ENCODE data around the gene BNIPL.
A peak's percentile ranks its signal among the peaks of the same experiment; 100 is the strongest.

The BNIPL gene

DNA sequence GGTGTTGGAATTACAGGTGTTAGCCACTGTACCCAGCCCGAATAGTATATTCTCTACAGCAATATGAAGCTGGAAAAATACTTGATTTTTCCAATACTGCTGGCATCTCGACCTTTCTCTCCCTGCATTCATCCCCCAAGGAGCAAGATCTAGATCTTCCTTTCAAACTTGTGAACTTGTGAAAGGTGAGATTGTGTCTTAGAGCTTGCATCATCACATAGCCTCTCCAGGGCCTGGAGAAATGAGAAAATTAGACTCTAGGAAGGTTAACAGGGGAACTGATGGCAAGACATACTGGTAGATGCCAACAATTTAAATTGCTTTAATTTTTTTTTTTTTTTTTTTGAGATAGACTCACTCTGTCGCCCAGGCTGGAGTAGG, 26.1 kb upstream of the BNIPL start:
- no peak for DNase-seq

DNA sequence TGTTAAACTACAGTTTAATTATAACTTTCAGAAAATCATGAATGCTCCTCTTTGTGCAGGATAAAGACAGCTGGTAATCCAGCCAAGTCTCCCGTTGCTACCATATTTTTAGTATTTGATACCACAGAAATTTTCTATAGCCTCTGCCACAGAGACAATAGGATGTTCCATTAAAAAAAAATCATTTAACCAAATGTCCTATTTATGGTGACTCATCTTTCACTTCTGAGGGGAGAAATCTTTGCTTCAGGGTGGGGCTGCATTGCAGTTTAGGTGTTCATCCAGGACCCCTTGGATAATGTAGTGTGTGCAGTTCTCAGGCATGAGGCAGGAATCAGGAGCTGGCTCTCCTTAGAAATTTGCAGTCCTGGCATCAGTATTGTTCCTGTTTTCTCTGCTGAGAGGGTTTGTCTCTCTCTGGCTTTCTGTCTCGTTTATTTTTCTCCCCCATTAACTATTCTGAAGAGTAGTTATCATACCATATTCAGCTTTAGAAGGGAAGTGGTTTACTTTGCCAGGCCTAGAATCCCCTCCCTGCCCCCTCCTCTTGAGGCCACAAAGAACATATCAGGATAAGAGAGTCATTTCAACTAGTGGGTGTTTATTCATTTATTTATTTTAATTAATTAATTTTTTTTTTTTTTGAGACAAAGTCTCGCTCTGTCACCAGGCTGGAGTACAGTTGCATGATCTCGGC, 25.1 kb upstream of the BNIPL start:
- no peak for DNase-seq

DNA sequence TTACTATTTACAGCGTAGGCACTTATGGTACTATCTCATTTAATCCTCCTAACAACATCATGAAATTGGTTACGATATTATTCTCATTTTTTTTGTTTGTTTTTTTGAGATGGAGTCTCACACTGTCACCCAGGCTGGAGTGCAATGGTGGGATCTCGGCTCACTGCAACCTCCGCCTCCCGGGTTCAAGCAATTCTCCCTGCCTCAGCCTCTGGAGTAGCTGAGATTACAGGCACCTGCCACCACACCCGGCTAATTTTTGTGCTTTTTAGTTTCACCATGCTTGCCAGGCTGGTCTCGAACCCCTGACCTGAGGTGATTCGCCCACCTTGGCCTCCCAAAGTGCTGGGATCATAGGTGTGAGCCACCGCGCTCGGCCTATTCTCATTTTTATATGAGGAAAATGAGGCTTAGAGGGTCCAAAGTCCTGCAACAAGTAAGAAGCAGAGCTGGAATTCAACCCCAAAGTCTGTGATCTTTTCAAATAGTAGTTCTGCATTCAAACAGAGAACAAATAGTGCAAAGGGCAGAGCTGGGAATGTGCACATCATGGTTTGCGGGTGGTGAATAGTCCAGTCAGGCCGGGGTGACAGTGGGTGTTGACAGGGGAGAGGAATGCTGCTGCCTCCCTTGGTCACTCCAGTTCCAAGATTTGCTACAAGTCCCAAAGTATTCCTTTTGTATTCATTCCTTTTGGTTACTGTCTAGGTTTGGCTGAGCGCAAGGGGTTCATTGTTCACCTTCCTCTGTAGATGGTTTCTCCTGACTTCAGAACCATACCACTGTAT, 23.5 kb upstream of the BNIPL start:
- no peak for DNase-seq

DNA sequence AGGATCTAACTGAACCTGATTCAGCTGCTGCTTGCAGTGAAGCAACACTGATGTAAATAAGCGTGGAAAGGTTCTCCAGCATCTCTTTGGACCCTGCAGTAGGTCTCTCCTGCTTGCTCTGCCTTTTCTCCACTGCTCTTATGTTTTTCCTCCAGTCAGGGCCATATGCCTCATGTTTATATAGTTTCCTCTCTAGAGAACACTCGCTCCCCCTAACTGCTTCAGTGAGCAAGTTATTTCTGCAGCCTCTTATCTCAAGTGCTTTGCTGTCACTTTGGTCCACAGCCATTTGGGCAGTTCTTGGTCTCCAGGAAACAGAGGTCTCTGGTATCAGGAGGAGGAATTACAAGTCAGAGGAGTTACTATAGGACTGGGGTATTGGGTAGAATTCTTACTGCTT, 22.9 kb upstream of the BNIPL start:
- no peak for DNase-seq

DNA sequence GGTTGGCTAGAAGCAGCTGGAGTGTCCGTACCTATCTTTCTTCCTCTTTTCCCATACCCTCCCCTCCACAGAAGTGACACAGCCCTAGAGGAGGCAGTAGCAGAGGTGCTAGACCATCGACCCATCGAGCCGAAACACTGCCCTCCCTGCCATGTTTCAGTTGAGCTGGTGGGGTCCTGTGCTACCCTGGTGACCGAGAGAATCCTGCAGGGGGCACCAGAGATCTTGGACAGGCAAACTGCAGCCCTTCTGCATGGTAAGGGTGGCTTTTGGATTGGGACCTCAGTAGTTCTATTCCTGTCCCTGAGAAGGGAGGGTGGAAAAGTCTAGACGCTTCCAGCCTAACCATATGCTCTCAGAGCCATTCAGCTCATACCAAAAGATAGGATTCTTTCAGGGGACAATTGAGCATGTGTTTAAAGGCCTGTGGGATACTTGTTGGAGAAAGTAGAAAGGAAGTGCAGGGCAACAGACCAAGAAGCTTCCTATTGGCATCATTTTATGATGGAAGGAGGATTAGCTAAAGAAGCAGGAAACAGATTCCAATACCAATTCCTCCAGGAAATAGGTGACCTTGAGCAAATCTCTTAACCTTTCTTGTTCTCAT, 11.7 kb upstream of the BNIPL start:
- peak; percentile 81 for DNase-seq

DNA sequence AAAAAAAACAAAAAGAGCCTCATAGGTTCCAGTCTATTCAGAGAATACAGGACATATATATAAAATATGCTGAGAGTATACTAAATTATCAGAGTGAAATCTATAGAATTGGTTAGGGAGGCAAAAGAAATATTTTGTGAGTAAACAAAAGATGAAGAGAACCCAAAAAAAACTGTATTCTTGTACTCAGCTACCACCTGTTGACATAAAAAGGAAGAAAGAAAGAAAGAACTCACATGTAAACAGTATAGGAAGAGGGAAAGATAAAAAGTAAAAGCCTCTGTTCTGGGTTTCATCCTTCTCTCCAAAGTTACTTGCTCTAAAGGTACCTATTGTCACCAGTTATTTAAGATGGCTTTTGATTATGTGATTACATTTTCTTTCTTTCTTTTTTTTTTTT, 9.9 kb upstream of the BNIPL start:
- no peak for DNase-seq

DNA sequence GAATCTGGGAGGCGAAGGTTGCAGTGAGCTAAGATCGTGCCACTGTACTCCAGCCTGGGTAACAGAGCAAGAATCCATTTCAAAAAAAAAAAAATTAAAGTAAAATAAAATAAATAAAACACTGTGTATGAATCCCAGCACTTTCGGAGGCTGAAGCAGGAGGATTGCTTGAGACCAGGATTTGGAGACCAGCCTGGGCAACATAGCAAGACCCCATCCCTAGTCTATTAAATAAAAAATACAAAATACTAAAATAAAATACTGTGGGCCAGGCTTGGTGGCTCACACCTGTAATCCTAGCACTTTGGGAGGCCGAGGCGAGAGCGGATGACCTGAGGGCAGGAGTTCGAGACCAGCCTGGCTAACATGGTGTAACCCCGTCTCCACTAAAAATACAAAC, 4.2 kb upstream of the BNIPL start:
- no peak for DNase-seq

DNA sequence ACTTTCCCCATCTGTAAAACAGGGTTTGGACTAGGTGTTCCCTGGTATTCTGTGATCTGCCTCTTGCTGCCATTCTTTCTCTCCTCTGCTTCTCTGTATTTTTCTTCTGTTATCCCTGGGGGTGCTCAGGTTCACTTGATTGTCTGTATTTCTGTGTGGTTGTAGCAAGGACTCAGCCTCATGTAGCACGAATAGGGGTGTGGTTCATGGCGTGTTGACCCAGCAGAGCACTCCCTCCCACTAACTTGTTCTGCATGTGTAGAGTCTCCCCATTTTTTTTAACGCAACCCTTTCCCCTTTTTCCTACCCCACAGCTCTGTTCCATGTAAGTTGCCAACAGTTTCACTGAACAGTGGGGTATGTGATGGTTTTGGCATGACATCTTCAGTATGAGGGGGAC, 1.2 kb upstream of the BNIPL start:
- no peak for DNase-seq

DNA sequence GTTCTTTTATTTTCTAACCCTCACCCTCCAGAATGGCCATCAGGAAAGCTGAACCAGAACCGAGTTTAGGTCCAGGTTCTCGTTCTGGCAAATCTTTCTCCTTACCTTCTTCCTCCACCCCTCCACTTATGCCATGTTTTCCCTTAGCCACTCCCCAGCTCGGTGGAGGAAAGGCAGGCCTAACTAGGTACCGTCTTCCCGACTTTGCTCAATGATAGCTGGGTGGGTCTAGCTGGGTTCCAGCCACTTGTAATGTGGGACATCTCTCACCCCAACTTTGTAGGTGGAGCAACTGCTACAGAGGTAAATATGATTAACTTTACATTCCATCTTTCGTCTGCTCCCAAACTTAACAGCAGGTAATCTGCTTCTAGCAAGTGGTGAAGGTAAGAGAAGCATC, 646 bp downstream of the BNIPL start:
- no peak for DNase-seq

DNA sequence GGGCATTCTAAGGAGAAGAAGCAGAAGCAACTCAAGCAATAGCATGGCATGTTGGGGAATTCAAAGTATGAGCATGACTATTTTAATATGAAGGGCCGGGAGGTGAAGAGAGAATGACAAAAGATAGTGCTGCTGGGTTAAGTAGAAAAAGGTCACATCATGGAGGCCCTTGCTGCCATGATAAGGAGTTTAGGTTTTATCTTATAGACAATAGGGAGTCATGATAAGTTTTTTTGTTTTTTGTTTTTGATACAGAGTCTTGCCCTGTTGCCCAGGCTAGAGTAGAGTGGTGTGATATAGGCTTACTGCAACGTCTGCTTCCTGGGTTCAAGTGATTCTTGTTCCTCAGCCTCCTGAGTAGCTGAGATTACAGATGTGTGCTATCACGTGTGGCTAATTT, 3.1 kb downstream of the BNIPL start:
- no peak for DNase-seq

DNA sequence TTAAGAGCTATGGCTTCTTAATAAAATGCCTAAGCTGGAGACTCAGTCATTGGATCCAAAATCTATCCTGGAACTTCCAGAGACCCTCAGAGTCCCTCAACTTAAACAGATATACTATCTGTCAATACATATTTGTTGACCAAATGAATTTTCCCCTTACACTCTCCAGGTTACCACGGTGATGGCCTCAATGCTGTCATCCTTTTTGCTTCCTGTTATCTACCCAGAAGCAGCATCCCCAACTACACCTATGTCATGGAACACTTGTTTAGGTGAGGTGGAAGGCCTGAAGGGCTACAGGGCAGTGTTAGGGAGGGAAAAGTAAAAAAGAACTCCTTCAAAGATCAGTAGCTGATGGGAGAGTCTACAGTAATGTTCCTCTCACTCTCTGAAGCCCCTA, 6.8 kb downstream of the BNIPL start:
- DNase-seq = no peak

DNA sequence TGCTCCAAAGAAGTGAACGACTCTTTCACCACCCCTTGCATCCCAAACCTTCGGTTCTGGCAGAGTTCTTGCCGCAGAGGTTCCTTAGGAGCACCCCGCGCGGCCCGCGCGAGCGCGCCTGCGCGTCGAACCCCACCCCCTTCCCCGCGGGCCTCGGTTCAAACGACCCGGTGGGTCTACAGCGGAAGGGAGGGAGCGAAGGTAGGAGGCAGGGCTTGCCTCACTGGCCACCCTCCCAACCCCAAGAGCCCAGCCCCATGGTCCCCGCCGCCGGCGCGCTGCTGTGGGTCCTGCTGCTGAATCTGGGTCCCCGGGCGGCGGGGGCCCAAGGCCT, 11.2 kb downstream of the BNIPL start, which contains the start of gene C1orf56:
Gene C1orf56, plus strand, starts transcription at position 161 of the 334 bp plus-strand sequence. Its CDS starts 97 bp downstream, at position 258.
- peak; percentile 48 for DNase-seq

DNA sequence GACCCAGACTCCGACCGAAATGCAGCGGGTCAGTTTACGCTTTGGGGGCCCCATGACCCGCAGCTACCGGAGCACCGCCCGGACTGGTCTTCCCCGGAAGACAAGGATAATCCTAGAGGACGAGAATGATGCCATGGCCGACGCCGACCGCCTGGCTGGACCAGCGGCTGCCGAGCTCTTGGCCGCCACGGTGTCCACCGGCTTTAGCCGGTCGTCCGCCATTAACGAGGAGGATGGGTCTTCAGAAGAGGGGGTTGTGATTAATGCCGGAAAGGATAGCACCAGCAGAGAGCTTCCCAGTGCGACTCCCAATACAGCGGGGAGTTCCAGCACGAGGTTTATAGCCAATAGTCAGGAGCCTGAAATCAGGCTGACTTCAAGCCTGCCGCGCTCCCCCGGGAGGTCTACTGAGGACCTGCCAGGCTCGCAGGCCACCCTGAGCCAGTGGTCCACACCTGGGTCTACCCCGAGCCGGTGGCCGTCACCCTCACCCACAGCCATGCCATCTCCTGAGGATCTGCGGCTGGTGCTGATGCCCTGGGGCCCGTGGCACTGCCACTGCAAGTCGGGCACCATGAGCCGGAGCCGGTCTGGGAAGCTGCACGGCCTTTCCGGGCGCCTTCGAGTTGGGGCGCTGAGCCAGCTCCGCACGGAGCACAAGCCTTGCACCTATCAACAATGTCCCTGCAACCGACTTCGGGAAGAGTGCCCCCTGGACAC, 11.7 kb downstream of the BNIPL start:
- DNase-seq = peak; percentile 60

DNA sequence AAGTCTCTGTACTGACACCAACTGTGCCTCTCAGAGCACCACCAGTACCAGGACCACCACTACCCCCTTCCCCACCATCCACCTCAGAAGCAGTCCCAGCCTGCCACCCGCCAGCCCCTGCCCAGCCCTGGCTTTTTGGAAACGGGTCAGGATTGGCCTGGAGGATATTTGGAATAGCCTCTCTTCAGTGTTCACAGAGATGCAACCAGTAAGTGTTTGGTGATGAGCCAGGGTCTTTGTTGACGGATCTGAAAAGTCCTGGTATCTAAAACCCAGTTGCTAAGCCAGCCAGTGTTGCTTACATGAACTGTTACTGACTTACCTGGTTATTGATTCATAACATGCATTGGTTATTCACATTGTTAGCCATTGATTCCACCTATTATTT, 12.3 kb downstream of the BNIPL start:
- DNase-seq = no peak

DNA sequence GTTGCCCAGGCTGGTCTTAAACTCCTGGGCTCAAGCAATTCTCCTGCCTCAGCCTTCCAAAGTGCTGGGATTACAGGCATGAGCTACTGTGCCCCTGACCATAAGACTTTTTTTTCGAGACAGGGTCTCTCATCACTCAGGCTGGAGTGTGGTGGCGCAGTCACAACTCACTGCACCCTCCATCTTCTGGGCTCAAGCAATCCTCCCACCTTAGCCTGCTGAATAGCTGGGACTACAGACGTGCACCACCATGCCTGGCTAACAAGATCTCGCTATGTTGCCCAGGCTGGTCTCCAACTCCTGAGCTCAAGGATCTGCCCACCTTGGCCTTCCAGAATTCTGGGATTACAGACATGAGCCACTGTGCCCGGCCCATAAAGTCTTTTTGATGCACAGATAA, 13.1 kb downstream of the BNIPL start:
- no peak for DNase-seq

DNA sequence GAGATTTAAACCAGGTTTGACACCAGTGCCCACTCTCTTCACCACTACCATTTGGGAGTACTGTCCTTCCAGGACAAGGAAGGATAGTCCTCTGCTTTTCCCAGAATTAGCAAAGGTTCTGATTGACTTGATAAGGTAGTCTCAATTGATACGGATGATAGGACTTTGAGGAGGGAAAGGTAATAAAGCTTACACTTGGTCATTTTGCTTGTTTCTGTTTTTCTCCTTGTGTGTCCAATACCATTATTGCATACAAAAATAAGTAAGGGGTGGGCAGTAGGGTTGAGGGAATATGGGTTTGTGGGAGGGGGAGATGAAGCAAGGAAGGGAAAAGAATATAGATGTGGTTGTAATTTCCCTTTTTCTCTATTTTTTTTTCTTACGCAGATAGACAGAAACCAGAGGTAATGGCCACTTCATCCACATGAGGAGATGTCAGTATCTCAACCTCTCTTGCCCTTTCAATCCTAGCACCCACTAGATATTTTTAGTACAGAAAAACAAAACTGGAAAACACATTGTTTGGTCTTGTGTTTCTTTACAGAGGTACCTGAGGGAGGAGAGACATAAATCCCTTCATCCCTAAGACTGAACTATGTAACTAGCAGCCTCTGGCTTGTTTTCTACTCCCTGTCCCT, 13.8 kb downstream of the BNIPL start:
- DNase-seq = no peak

DNA sequence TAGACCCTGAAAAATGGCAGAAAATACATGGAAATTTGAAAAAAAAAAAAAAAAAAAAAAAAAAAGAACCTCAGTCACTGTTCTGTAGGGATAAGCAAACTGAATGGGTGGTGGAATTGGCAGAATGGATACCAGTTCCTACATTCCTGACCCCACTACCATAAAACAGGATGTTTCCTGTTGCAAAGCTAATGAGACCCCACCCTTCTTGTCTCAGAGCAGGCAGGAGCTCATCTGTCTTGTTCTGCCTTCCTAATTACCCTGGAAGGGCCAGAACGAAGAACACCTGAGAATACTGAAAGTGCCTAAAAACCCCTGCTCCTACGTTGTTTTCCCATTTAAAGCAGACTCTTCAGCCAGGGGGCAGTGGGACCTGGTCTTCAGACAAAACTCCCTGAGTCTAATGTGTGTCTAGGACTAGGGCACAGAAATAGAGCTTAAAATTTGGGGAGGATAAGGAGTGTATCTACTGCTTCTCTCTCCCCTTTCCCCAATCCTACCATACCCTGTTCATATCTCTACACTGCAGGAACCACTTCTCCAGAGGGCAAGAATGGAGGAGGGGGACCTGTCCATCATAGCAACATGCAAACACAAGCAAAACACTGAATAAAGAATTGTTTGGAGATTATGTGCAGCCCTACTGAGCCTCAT, 15.1 kb downstream of the BNIPL start:
- DNase-seq = no peak

DNA sequence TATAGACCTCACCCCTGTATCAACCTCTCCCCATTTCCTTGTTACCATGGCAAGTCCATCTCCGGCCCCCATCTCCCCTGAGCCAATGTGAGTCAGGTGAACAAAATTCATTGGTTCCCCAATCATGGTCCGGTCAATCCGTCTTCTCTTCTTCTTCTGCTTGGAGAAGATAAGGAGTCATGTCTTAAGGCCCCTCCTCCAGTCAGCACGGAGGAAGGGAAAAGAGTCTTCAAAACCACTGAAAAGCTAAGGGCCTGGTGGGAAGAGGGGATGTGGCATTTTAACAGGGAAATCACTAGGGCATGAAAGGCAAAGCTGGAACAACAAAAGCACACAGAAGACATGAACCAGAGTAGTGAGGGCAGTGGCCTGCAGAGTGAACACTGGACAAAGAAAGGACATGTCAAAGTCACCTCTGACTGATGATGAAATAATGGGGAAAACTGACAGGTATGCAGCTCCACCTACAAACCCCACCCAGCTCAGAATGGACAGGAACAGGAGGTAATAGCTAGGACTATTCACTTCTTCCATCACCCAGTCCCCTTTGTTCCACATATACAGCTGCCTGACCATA, 18.7 kb downstream of the BNIPL start:
- DNase-seq = no peak

DNA sequence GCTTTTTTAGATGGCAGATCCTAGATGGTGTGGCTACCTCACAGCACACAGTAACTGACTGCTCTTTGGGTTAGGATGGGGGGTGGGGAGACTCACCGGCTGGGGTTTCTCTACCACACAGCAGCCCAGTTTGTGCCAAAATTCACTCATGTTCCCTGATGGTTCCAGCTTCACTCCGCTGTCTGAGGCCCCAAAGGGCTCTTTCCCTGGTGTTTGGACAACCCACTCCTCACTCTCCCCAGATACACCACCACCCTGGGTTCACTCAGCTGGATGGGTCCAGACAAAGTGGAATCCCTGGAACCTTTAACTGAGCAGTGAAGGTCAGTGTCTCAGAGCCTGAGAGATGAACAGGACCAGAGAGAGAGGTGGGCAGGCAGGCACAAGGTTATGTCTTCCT, 19.2 kb downstream of the BNIPL start:
- DNase-seq = no peak

DNA sequence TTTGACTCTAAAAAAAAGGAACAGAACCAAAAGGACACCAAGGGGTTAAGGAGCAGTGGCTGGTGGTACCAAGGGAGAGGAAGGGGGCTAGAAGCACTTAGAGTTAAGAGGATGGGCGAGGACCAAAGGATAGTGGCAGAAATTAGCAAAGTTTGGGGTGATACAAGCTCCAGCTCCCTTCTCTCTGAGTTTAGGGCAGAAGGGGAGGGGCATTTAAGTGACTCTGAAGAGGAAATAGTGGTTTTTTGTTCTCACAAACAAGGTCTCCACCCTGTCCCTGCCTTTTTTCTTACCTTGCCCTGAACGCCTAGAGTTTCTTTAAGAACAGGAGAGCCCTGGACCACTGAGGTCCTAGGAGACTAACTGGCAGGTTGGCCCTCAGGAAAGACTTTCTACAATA, 19.8 kb downstream of the BNIPL start:
- no peak for DNase-seq

DNA sequence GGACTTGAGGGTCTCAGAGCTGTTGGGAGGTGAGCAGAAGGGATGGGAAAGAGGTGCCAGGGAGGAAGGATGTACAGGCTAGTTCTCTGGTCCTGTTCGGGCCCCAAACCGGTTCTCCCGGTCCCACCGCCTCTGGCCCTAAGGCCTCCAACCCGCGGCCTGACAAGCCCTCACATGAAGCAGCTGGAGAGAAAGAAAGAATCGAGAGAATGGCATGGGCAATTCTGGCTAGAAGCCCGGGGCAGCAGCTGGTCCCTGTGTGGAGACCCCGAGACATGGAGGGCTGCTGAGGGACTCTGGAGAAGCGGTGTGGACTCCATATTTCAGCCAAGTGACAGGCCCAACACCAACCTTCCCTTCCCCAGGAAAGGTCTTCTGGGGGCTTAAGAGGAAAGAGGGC, 22.3 kb downstream of the BNIPL start:
- DNase-seq = no peak
